ENCODE results near the gene PLAC8. TPM values are rescaled to one million over a fixed set of nuclear protein-coding genes. Genes with fewer than 3 reads are reported as not detected.

Gene PLAC8
- total RNA-seq, 2 experiments from 2014 or later = 249 to 259 TPM

DNA sequence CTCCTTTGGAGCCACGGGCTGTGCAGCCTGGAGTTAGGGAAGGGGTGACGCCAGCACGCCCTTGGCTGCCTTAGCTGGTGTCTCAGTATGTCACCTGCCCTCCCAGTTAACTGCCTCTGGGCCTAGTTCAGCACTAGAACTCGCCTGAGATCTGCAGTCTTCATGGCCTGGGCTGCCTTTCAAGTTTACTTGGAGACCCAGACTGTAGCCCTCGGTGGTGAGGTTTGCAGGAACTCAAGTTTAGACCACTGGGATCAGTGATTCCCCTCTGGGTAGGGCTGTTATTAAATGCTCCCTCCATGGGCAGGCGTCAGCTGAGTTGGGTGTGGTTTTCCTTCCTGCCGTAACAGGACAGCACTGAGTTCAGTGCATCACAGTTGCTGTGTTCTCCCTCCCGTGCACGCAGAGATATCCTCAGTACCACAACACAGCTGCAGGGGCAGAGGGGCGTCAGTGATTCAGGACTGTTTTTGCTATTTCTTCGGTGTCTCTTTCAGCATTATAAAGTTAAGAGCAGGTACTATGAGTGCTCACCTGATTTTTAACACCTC is 30.5 kb downstream of the PLAC8 start:
- Histone ChIP-seq H3K4me1 (ENCODE audit: insufficient read depth, low read length) (peaks cover 28% of the 10 kb centered on the region), H3K9me3 (ENCODE audit: control insufficient read depth in 1 of 2, insufficient read depth in 1 of 2, low read length in 2 of 2) (no peaks in the 10 kb centered on the region), H3K27me3 (ENCODE audit: control insufficient read depth in 1 of 2, insufficient read depth in 2 of 2, low read length in 2 of 2) (no peaks in the 10 kb centered on the region), H3K27ac (ENCODE audit: low read depth in 1 of 2, low read length in 2 of 2) (peak overlapping the region; percentile 22 to 69), H3K36me3 (ENCODE audit: insufficient read depth, low read length) (peaks cover 23% of the 10 kb centered on the region), H3K4me3 (ENCODE audit: low read length) (no peak overlapping the region)
- H3K36me3 Mint-ChIP-seq (ENCODE audit: low read depth) = peaks cover 51% of the 10 kb centered on the region
- ChIA-PET POLR2A (interaction anchor here (0.6 to 3.4 kb wide), 18 partner anchors 8 to 655 kb away, joined by 3 to 28 read pairs (median 7); partner anchors contain the start of genes COPS4, COQ2 and PLAC8), CTCF (interaction anchor here (0.6 to 3.0 kb wide), 20 partner anchors 8 to 200 kb away, joined by 3 to 11 read pairs (median 6); partner anchors contain the start of genes COQ2 and PLAC8)
- intact Hi-C loops (cut with DNase I, micrococcal nuclease) = loop anchor here (1.0 to 2.0 kb wide), 3 partner anchors 21 to 128 kb away; no protein-coding TSS in a partner anchor
- peak; percentile 53 for TF ChIP-seq CTCF (IDR thresholded peaks at IDR 0.05)
- H3K27ac Mint-ChIP-seq = peak overlapping the region; percentile 99
- peaks cover 2% of the 10 kb centered on the region for H3K9me3 Mint-ChIP-seq
- H3K27me3 Mint-ChIP-seq = no peaks in the 10 kb centered on the region
- DNase-seq (peak in 12 of 14 experiments; percentile 28 to 90 (median 66)), ATAC-seq (ENCODE audit: poor library complexity) (peak; percentile 98)
- peak overlapping the region; percentile 60 for H3K4me3 Mint-ChIP-seq
- peaks cover 57% of the 10 kb centered on the region for H3K4me1 Mint-ChIP-seq (ENCODE audit: low read depth)

DNA sequence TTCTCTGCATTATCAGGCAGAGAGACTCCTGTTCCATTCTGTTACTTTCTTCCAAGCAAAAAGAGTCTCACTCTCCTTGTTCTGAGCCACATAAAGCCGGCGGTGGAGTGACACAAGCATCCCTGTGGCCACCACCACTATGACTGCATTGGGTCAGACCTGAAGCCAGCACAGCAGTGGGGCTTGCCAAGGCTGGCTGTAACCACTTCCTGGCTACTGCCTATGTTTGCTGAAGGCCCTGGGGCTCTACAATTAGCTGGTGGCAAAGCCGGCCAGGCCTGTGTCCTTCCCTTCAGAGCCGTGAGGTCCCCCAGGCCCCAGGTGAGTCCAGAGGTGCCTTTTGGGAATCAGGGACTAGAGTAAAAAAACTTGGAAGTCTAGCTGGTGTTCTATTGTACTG is 31.8 kb downstream of the PLAC8 start:
- H3K4me1 Mint-ChIP-seq (ENCODE audit: low read depth) = peaks cover 47% of the 10 kb centered on the region

DNA sequence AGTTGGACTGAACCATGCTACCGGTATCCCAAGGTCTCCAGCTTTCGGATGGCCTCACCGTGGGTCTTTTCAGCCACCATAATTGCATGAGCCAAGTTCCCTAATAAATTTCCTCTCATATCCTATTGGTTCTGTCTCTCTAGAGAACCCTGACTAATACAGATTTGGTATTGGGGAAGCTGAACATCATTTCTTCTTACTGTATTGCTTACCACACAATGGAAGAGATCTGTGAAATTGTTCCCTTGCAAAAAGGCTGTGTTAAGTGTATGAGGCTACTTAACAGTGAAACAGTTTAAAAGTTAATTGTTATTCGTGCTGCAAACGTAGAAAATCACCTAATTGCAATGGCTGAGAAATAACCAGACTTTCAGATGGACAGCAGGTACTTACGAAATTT is 34.0 kb downstream of the PLAC8 start:
- H3K4me1 Mint-ChIP-seq (ENCODE audit: low read depth) = peaks cover 39% of the 10 kb centered on the region
- intact Hi-C loops (cut with DNase I, micrococcal nuclease) = no loop called here
- H3K9me3 Mint-ChIP-seq = peaks cover 2% of the 10 kb centered on the region
- peaks cover 11% of the 10 kb centered on the region for H3K36me3 ChIP-seq (ENCODE audit: insufficient read depth, low read length)
- H3K4me3 ChIP-seq (ENCODE audit: low read length) = no peak overlapping the region
- H3K27ac Mint-ChIP-seq = no peak overlapping the region
- POLR2A ChIA-PET = no interaction called here
- ATAC-seq (ENCODE audit: poor library complexity) (no peak), DNase-seq (no peak)
- H3K27ac ChIP-seq (ENCODE audit: low read depth in 1 of 2, low read length in 2 of 2) = no peak overlapping the region
- no peak overlapping the region for H3K4me3 Mint-ChIP-seq
- CTCF ChIA-PET = interaction anchor here (1.8 kb wide), 1 partner anchor 180 kb away, joined by 7 read pairs; no protein-coding TSS in a partner anchor
- H3K36me3 Mint-ChIP-seq (ENCODE audit: low read depth) = peaks cover 38% of the 10 kb centered on the region
- H3K4me1 ChIP-seq (ENCODE audit: insufficient read depth, low read length) = peaks cover 28% of the 10 kb centered on the region
- no peaks in the 10 kb centered on the region for H3K27me3 Mint-ChIP-seq
- TF ChIP-seq CTCF (IDR thresholded peaks at IDR 0.05) = no peak
- no peaks in the 10 kb centered on the region for H3K27me3 ChIP-seq (ENCODE audit: control insufficient read depth in 1 of 2, insufficient read depth in 2 of 2, low read length in 2 of 2)
- no peaks in the 10 kb centered on the region for H3K9me3 ChIP-seq (ENCODE audit: control insufficient read depth in 1 of 2, insufficient read depth in 1 of 2, low read length in 2 of 2)

More for the DNA sequence above, 31.8 kb downstream of the PLAC8 start:
- Histone ChIP-seq H3K9me3 (ENCODE audit: control insufficient read depth in 1 of 2, insufficient read depth in 1 of 2, low read length in 2 of 2) (no peaks in the 10 kb centered on the region), H3K27ac (ENCODE audit: low read depth in 1 of 2, low read length in 2 of 2) (peak overlapping the region in 1 of 2 donors; percentile 69), H3K4me3 (ENCODE audit: low read length) (no peak overlapping the region), H3K4me1 (ENCODE audit: insufficient read depth, low read length) (peaks cover 28% of the 10 kb centered on the region), H3K27me3 (ENCODE audit: control insufficient read depth in 1 of 2, insufficient read depth in 2 of 2, low read length in 2 of 2) (no peaks in the 10 kb centered on the region), H3K36me3 (ENCODE audit: insufficient read depth, low read length) (peaks cover 12% of the 10 kb centered on the region)
- intact Hi-C loops (cut with DNase I, micrococcal nuclease) = no loop called here
- Mint-ChIP-seq H3K27ac (peak overlapping the region; percentile 99), H3K36me3 (ENCODE audit: low read depth) (peaks cover 43% of the 10 kb centered on the region), H3K27me3 (no peaks in the 10 kb centered on the region), H3K9me3 (peaks cover 2% of the 10 kb centered on the region), H3K4me3 (no peak overlapping the region)
- ATAC-seq (ENCODE audit: poor library complexity) = no peak
- peak in 1 of 14 experiments; percentile 36 for DNase-seq
- TF ChIP-seq CTCF (IDR thresholded peaks at IDR 0.05) = no peak
- CTCF ChIA-PET = interaction anchor here (1.3 to 3.0 kb wide), 4 partner anchors 10 to 202 kb away, joined by 3 to 11 read pairs (median 8); partner anchors contain the start of genes COQ2 and PLAC8
- POLR2A ChIA-PET = interaction anchor here (0.7 to 2.9 kb wide), 6 partner anchors 28 to 653 kb away, joined by 3 to 28 read pairs (median 10); partner anchors contain the start of genes COPS4 and COQ2
